Motor neuron (in vitro differentiated cells): ENCODE measurements around the gene FANCG. TPM values are rescaled to one million over a fixed set of nuclear protein-coding genes. Genes with fewer than 3 reads are reported as not detected.
A peak's percentile ranks its signal among the peaks of the same experiment; 100 is the strongest.

Source experiments
- ATAC-seq, 8 experiments: fragments of 200-7000 bp; cut with Tn5 transposase; replicated peaks in 6 of 8; 2 replicates each; pipeline ENCODE4 v1.8.0; 2021; ENCODE audit warnings: mild to moderate bottlenecking in 8 of 8, moderate library complexity in 8 of 8
- H3K27ac ChIP-seq, 2 donors: fragments of 250-450 bp; sonication (Bioruptor Pico); 2 replicates each; pipeline ENCODE4 v1.9.0; 2021; ENCODE audit warnings: antibody characterized with exemption in 2 of 2, mild to moderate bottlenecking in 2 of 2, moderate library complexity in 1 of 2
- H3K4me1 ChIP-seq, 2 donors: fragments of 250-450 bp; sonication (Bioruptor Pico); replicated peaks in 1 of 2; 2 replicates each; pipeline ENCODE4 v1.6.1; 2021; ENCODE audit warnings: antibody characterized with exemption in 2 of 2, mild to moderate bottlenecking in 2 of 2, moderate library complexity in 1 of 2
- H3K4me3 ChIP-seq, 5 donors: fragments of 250-450 bp; sonication (Bioruptor Pico); 2 replicates each; pipeline ENCODE4 v1.9.0; 2021; ENCODE audit warnings: antibody characterized with exemption in 5 of 5, mild to moderate bottlenecking in 5 of 5, moderate library complexity in 4 of 5
- WGBS, 10 experiments: fragments of 450-650 bp; shearing (Covaris generic); methylation state at CpG; one replicate each; pipeline ENCODE4 v1.0.0; 2022; 5-methylcytosine and 5-hydroxymethylcytosine counted together
- in situ Hi-C, 9 experiments: fragments of 400-800 bp; cut with MboI; loops; one replicate each; pipeline ENCODE4 v1.15.0; 2021; ENCODE audit warnings: low sequenced_read_pairs in 9 of 9, low pct_unique_long_range_greater_than_20kb in 2 of 9; ENCODE audit not compliant: unreplicated experiment in 9 of 9
- total RNA-seq, 8 experiments: library from RNA; unstranded; fragments of 300-600 nt; gene quantifications; 2 replicates each; pipeline versions ENCODE4 v1.2.3 to v1.2.4, GENCODE V29; 2022

Gene FANCG
- total RNA-seq, 8 experiments from 2014 or later, result 9.1 to 40.7 (median 22.5) TPM

DNA sequence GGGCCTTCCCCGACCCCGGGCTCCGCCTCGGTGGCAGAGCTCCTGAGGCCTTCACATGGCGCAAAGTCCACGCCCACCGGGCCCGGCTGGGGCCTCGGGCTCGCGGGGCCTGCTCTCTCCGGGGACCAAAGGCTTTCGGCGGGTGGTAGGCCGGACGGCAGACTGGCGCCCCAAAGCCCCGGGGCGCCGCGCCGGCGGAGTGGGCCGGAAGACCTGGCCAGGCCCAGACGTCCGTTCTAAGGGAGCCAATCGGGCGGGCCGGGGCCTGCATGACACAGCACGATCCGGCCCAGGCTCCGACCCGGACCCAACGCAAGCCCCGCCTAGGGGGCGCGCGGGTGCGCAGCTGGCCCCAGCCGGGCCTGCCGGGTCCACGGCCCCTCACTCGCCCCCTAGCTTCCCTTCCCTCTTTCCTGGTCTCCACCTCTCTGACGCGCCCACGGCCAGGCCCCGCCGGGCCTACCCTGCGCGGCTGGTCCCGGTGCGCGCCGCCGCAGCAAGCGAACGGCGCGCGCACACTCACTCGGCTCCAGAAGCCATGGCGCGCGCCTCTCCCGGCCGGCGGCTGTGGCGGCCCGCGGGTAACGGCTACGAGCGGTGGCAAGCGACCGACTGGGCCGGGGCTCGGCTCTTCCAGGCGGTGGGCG, 7.8 kb downstream of the FANCG start:
- 0 to 1% (median 0%) methylated on average over 5 to 27 of the region's 79 CpGs; no CpG with 5 or more reads in 3 of the 10 experiments for WGBS, 10 experiments
- in situ Hi-C loops, result no loop called here
- H3K4me3 ChIP-seq, result peak overlapping the region; percentile 78 to 90 (median 84)
- H3K4me1 ChIP-seq, result peaks cover 19 to 20% of the 10 kb centered on the region in 2 donors
- ATAC-seq, result peak; percentile 55 to 74 (median 64)
- peak overlapping the region; percentile 95 to 97 for H3K27ac ChIP-seq

DNA sequence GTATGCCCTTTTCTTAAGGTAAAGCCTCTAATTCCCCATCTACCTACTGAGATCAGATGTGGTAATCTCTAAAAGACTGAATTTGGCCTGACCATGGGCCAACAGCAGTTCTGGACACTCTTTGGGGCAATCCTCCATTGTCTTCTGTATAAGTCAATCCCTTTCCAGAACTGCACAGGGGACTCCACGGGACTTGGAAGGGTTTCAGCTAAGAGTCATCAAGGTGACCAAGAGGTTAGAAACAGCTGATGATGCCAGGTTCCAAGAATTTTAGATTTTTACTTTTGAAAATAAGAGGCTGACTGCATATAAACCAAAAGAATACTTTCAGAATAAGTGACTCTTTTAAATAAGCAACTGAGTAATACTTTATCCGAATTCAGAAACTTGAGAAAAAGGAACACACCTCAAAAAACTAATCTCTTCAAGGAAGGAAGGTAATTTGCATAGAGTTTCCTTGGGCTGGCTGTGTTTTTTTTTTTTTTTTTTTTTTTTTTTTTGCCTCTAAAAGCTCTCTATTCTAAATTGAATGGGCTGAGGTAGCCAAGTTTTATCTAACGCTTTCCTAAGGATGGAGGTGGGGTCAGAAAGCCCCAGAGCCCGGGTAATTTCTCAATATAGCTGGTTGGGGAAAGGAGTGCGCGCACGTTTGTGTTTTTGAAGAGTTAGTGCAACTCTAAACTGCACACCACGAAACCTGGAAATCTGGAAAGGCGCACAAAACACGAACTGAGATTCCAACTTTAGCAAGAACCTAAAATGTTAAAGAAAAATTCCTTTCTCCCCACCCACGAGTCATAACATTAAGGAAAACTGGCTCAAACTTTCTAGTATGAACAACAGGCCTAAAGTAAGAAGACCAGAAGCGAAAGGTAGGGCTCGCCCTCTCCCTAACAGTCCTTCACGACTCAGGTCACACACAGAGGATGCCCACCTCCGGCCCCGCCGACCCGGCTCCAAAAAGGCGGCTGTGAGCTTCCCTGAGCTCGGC, 8.6 kb downstream of the FANCG start:
- no peak for ATAC-seq
- 0 to 14% (median 3%) methylated on average over 1 to 13 of the region's 20 CpGs for WGBS, 10 experiments
- in situ Hi-C loops, result no loop called here
- H3K4me1 ChIP-seq, result peaks cover 19 to 20% of the 10 kb centered on the region in 2 donors
- peak overlapping the region; percentile 78 to 90 (median 84) for H3K4me3 ChIP-seq
- peak overlapping the region; percentile 95 to 97 for H3K27ac ChIP-seq

DNA sequence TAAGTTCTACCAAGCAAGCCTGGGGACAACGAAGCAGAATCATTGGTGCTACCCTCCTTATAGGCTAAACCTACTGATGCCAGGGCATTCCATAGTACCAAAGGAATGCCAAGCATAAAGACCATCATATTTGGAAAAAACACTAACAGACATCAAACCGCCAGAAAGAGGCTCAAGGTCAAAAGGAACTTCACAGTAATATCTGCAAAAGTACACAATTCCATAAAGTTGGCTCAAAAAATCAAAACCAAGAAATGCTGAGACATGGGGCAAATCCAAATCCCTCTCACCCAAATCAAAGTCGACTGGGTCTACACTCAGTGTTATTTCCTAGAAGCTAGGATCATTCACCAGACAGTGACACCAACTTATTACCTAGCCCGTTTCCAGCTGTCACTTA, 10.7 kb downstream of the FANCG start:
- ATAC-seq, result no peak
- H3K4me1 ChIP-seq, result peaks cover 19 to 20% of the 10 kb centered on the region in 2 donors
- WGBS, 10 experiments, result 44 to 100% (median 81%) methylated on average over 1 to 3 of the region's 4 CpGs
- H3K27ac ChIP-seq, result no peak overlapping the region
- in situ Hi-C loops, result no loop called here
- H3K4me3 ChIP-seq, result no peak overlapping the region

DNA sequence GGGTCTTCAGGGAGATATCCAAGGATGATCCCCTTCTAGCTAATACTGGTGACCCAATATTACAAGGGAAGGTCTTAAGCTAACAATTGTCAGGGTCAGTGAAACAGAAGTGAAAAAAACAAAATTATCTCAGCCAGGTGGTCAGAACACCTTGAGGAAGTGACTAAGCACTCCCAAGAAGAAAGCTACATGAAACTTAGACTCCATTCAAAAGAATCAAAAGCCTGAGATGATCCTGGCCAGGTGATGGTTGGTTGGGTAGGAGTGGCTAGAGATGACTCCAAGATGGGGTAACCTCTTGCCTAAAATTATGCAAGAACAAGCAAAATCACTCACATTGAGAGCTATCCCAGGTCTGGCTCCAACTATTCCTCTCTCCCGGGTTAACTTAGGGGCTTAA, 12.7 kb downstream of the FANCG start:
- 75 to 100% (median 86%) methylated on average over 1 of the region's 1 CpG; no CpG with 5 or more reads in 5 of the 10 experiments for WGBS, 10 experiments
- peaks cover 14 to 16% of the 10 kb centered on the region in 2 donors for H3K4me1 ChIP-seq
- in situ Hi-C loops, result no loop called here
- no peak overlapping the region for H3K4me3 ChIP-seq
- no peak overlapping the region for H3K27ac ChIP-seq
- no peak for ATAC-seq

DNA sequence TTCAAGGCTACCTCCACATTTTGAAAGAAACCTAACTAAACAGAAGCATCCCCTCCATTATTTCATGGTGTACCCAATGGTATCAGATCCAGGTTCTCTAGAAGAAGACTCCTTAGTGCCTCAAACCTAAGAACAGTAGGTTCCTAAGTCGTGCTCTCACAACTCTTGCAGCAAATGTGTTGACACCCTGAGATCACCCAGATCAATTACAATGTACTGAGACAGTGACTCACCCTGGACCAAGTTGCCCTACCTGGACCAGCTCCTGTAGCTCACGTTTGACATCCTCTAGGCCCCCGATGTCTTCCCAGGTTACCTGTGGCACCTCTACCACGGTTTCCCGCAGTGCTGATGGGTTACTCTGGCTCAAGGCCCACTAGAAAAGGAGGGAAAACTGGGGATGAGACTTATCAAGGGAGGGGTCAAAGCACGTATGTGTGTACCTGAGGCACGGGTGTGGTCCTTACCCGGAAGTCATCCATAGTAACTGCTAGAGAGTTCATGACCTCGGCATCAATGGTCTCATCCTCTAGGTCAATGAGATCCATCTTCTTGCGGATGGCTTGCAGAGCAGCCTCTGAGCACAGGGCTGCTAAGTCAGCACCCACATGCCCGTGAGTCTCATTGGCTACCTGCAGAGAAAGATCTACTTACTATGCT, 19.1 kb downstream of the FANCG start:
- no peak for ATAC-seq
- Histone ChIP-seq H3K4me3 (no peak overlapping the region), H3K27ac (no peak overlapping the region), H3K4me1 (no peaks in the 10 kb centered on the region)
- 40 to 100% (median 93%) methylated on average over 1 to 5 of the region's 11 CpGs; no CpG with 5 or more reads in 1 of the 10 experiments for WGBS, 10 experiments
- in situ Hi-C loops, result no loop called here

DNA sequence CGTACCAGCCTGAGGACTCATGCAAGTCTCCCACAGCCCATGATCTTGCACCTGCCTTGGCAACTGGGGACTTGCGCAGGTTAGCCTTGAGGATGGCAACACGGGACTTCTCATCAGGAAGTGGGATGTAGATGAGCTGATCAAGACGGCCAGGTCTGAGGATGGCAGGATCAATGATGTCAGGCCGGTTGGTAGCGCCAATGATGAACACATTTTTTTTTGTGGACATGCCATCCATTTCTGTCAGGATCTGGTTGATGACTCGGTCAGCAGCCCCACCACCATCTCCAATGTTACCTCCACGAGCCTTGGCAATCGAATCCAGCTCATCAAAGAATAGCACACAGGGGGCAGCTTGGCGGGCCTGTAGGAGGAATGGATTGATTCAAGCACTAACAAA, 20.3 kb downstream of the FANCG start:
- H3K4me1 ChIP-seq, result no peaks in the 10 kb centered on the region
- H3K27ac ChIP-seq, result no peak overlapping the region
- in situ Hi-C loops, result no loop called here
- no peak for ATAC-seq
- 80 to 100% (median 94%) methylated on average over 2 to 6 of the region's 10 CpGs; no CpG with 5 or more reads in 4 of the 10 experiments for WGBS, 10 experiments
- no peak overlapping the region for H3K4me3 ChIP-seq

DNA sequence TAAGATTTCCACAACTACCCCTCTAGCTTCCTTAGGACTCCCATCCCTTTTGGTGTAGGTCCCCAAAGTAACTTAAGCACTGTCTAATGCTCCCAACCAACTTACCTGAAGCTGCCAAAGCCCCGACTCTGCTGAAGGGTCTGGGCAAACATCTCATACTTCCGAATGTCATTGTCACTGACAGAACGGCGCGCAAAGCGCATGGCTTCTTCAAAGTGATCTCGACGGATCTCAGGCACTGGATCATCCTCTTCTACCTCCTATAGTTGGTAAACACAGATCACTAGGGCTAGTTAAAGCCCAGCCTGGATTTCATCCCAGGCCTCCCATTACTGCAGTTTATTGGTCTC, 22.5 kb downstream of the FANCG start:
- H3K4me3 ChIP-seq, result no peak overlapping the region
- in situ Hi-C loops, result no loop called here
- no peak overlapping the region for H3K27ac ChIP-seq
- ATAC-seq, result no peak
- no peaks in the 10 kb centered on the region for H3K4me1 ChIP-seq
- 93 to 100% (median 96%) methylated on average over 1 to 8 of the region's 8 CpGs; no CpG with 5 or more reads in 3 of the 10 experiments for WGBS, 10 experiments

DNA sequence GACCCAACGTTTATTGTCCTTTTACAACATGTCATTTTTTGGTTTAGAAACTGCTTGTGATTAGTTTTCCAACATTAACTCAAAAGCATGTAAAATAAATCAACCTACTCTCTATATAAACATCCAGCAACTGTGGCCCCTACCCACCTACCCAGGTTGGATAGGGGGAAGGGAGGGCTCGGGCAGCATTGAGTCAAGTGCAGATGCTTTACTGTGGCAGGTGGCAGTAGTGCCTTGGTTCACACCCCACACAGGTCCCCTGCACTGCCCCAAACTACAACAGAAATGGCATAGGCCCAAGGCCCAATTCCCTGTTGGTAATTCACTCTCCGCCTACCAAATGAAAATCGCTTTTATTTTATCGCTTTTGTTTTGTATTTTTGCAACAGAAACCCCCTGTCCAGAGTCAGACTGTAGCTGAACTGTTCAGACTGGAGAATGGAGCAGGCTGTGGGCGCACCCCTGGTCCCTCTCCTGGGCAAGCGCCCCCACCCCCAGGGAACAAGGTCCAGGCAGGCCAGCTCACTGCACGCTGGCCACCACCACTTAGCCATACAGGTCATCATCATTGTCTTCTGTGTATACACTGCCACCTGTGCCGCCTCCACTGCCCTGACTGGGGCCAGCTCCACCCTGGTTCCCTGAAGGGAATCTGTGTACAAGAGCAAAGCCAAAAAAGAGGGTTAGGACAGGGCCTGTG, 23.0 kb downstream of the FANCG start:
- Histone ChIP-seq H3K4me3 (no peak overlapping the region), H3K27ac (no peak overlapping the region), H3K4me1 (no peaks in the 10 kb centered on the region)
- 60 to 100% (median 95%) methylated on average over 1 to 7 of the region's 9 CpGs; no CpG with 5 or more reads in 2 of the 10 experiments for WGBS, 10 experiments
- peak in 4 of 8 experiments; percentile 10 to 46 (median 27) for ATAC-seq
- in situ Hi-C loops, result no loop called here

DNA sequence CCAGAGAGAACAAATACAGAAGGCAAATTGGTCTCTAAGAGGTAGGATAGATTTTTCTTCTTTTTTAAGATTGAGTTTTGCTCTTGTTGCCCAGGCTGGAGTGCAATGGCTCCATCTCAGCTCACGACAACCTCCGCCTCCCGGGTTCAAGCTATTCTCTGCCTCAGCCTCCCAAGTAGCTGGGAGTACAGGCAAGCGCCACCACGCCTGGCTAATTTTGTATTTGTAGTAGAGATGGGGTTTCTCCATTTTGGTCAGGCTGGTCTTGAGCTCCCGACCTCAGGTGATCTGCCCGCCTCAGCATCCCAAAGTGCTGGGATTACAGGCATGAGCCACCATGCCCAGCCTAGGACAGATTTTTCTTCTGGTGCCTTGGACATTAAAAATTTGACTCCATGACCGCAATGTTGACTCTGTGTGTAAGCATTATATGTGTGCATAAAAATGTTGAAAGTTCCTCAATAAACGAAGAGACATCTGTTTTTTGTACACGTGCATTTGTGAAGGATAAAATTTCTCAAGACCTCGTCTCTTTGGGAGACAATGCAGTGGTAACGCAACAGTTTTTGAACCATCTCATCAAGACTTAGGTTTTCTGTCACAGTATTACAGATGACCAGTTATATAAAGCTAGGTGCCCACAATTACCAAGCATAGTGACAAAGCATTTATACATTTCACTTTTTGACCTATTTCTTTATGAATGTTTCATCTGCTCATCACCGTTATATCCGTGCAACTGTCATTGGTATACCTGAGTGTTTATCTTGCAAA, 24.7 kb downstream of the FANCG start:
- in situ Hi-C loops, result no loop called here
- WGBS, 10 experiments, result 85 to 100% (median 96%) methylated on average over 1 to 12 of the region's 14 CpGs; no CpG with 5 or more reads in 1 of the 10 experiments
- H3K27ac ChIP-seq, result no peak overlapping the region
- no peak overlapping the region for H3K4me3 ChIP-seq
- H3K4me1 ChIP-seq, result no peaks in the 10 kb centered on the region
- ATAC-seq, result no peak

DNA sequence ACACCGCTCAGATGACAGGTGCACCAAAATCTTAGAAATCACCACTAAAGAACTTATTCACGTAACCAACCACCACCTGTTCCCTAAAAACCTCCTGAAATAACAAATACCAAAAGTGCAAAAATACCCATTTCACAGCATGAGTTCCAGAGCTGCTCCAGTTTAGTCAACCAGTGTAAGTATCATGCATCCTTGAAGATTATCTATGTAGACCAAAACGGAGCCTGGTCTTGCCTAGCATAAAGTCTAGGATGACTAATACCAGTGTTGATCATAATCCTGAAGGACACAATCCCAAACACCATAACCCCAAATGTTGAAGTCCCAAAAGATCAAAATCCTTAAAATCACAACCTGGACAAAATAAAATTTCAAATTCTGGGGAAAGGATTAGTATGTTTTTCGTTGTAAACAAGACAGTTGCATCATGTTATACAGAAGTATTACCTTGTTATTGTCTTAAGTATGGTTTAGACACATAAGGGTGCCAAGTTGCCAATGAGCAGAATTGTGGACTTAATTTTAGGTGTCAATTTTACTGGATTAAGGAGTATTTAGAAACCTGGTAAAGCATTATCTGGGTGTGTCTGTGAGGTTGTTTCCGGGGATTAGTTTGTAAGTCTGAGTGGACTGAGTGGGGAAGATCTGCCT, 25.4 kb downstream of the FANCG start:
- no peak overlapping the region for H3K4me3 ChIP-seq
- in situ Hi-C loops, result no loop called here
- H3K27ac ChIP-seq, result no peak overlapping the region
- 60 to 100% (median 71%) methylated on average over 1 to 5 of the region's 5 CpGs; no CpG with 5 or more reads in 2 of the 10 experiments for WGBS, 10 experiments
- no peaks in the 10 kb centered on the region for H3K4me1 ChIP-seq
- ATAC-seq, result no peak

DNA sequence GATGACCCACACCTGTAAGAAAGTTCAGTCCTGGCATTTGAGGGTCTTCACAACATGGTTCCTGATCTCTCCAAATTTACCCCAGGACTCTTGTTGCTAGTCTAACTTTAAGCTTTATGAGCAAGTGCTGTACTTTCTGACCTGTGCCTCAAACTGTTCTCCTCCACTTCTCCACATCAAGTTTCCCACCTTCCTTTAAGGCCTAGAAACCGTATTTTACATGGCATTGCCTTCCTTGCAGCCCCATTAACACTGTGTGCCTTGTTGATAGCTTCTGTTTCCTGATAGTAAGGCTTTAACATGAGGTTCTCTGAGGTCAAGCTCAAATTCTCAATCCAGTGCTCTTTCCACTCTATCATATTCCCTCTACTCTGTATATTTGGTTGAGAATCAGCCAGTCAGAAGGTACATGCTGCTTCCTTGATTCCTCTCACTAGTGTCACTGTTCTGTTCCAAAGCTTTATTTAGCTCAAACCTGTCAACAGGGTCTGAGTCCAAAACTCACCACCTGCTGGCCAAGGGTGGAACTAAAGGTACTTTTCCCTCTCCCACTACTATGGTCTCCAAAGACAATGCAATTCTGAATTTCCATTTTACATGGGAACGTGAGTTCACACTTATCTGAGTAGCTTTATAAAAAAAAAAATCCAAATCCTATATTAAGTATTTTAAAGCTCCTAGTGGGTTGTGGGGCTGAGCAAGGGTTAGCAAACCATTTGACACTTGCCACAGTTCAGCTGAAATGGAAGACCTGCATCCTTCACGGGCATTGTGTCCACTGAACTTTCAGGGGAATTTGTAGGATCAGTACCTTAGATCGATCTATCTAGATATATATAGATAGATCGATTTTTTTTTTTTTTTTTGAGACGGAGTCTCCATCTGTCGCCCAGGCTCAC, 28.4 kb downstream of the FANCG start:
- Histone ChIP-seq H3K4me3 (no peak overlapping the region), H3K4me1 (no peaks in the 10 kb centered on the region), H3K27ac (no peak overlapping the region)
- in situ Hi-C loops, result no loop called here
- peak in 4 of 8 experiments; percentile 36 to 66 (median 50) for ATAC-seq
- WGBS, 10 experiments, result 80 to 100% (median 86%) methylated on average over 2 to 7 of the region's 7 CpGs; no CpG with 5 or more reads in 1 of the 10 experiments
